GM23338 (cell line): Measurements from ENCODE around the gene NRGN. TPM values are rescaled to one million over a fixed set of nuclear protein-coding genes. Genes with fewer than 3 reads are reported as not detected.
A peak's percentile ranks its signal among the peaks of the same experiment; 100 is the strongest.

Experiments used
- ATAC-seq: fragments of 200-7000 bp; cut with Tn5 transposase; 3 replicates; pipeline ENCODE4 v1.9.1; 2020
- DNase-seq: peaks from one replicate; pipeline ENCODE4 v3.0.0-alpha.2; 2015; ENCODE audit warnings: low spot score
- H2AFZ ChIP-seq: fragments of 200-600 bp; sonication (generic); 2 replicates; pipeline ENCODE4 v1.8.0; 2016; ENCODE audit warnings: antibody characterized with exemption, mild to moderate bottlenecking, moderate library complexity
- H3F3A ChIP-seq: fragments of 200-600 bp; sonication (generic); replicated peaks from 2 replicates; pipeline ENCODE4 v1.8.0; 2017; ENCODE audit warnings: antibody characterized with exemption, mixed run types, low read depth
- H3K27ac ChIP-seq: fragments of 200-600 bp; sonication (generic); 2 replicates; pipeline ENCODE4 v1.6.1; 2016; ENCODE audit warnings: low read depth
- H3K27me3 ChIP-seq: fragments of 200-600 bp; sonication (generic); 2 replicates; pipeline ENCODE4 v1.8.0; 2016; ENCODE audit warnings: mild to moderate bottlenecking, mixed run types, moderate library complexity; ENCODE audit not compliant: insufficient read depth
- H3K36me3 ChIP-seq: fragments of 200-600 bp; sonication (generic); 2 replicates; pipeline ENCODE4 v1.8.0; 2016; ENCODE audit warnings: mild to moderate bottlenecking; ENCODE audit not compliant: insufficient read depth
- H3K4me1 ChIP-seq: fragments of 200-600 bp; sonication (generic); 2 replicates; pipeline ENCODE4 v1.8.0; 2016; ENCODE audit warnings: mild to moderate bottlenecking, moderate library complexity; ENCODE audit not compliant: insufficient read depth
- H3K4me2 ChIP-seq: fragments of 200-600 bp; sonication (generic); 2 replicates; pipeline ENCODE4 v1.7.1; 2017; ENCODE audit warnings: mixed run types
- H3K4me3 ChIP-seq: fragments of 200-600 bp; sonication (generic); 2 replicates; pipeline ENCODE4 v1.6.1; 2016; ENCODE audit warnings: mixed run types
- H3K79me2 ChIP-seq: fragments of 200-600 bp; sonication (generic); replicated peaks from 2 replicates; pipeline ENCODE4 v1.8.0; 2017; ENCODE audit warnings: mild to moderate bottlenecking; ENCODE audit not compliant: insufficient read depth
- H3K9me2 ChIP-seq: fragments of 200-600 bp; sonication (generic); 2 replicates; pipeline ENCODE4 v1.8.0; 2017; ENCODE audit not compliant: insufficient read depth
- H4K20me1 ChIP-seq: fragments of 200-600 bp; sonication (generic); replicated peaks from 2 replicates; pipeline ENCODE4 v1.8.0; 2017; ENCODE audit warnings: mild to moderate bottlenecking; ENCODE audit not compliant: insufficient read depth
- H3K27ac Mint-ChIP-seq: 2 replicates; pipeline ENCODE4 v1.8.0; 2020; ENCODE audit warnings: inconsistent platforms, mild to moderate bottlenecking, moderate library complexity, mixed read lengths
- H3K27me3 Mint-ChIP-seq: 3 replicates; pipeline ENCODE4 v1.8.0; 2022; ENCODE audit warnings: low read depth, mild to moderate bottlenecking, moderate library complexity, mixed read lengths, inconsistent platforms; ENCODE audit not compliant: insufficient read depth, poor library complexity
- H3K36me3 Mint-ChIP-seq: 3 replicates; pipeline ENCODE4 v1.8.0; 2021; ENCODE audit warnings: low read depth, mild to moderate bottlenecking, inconsistent platforms, moderate library complexity, mixed read lengths
- H3K4me1 Mint-ChIP-seq: 3 replicates; pipeline ENCODE4 v1.8.0; 2020; ENCODE audit warnings: mild to moderate bottlenecking, inconsistent platforms, mixed read lengths
- H3K4me3 Mint-ChIP-seq: 3 replicates; pipeline ENCODE4 v1.8.0; 2021; ENCODE audit warnings: moderate library complexity, mild to moderate bottlenecking, inconsistent platforms, mixed read lengths
- H3K9me3 Mint-ChIP-seq: 3 replicates; pipeline ENCODE4 v1.8.0; 2020; ENCODE audit warnings: moderate library complexity, mild to moderate bottlenecking, inconsistent platforms, mixed read lengths
- CREB1 ChIP-seq: fragments of 250-450 bp; sonication (Bioruptor Pico); IDR thresholded peaks from 2 replicates; pipeline ENCODE4 v1.5.0; 2020; ENCODE audit warnings: low read depth, mild to moderate bottlenecking, moderate library complexity
- ETS1 ChIP-seq: IDR thresholded peaks from 2 replicates; pipeline ENCODE4 v1.6.1; 2016; ENCODE audit warnings: antibody characterized with exemption
- EZH2 ChIP-seq: fragments of 200-600 bp; sonication (generic); IDR thresholded peaks from one replicate; pipeline ENCODE4 v1.8.0; 2017; ENCODE audit warnings: antibody characterized with exemption, mild to moderate bottlenecking, low read depth; ENCODE audit not compliant: unreplicated experiment
- EZH2phosphoT487 ChIP-seq: fragments of 200-600 bp; sonication (generic); IDR thresholded peaks from one replicate; pipeline ENCODE4 v1.8.1; 2018; ENCODE audit warnings: antibody characterized with exemption; ENCODE audit not compliant: unreplicated experiment
- JUNB ChIP-seq: IDR thresholded peaks from one replicate; pipeline ENCODE4 v1.6.1; 2016; ENCODE audit warnings: antibody characterized with exemption; ENCODE audit not compliant: unreplicated experiment
- NANOG ChIP-seq: IDR thresholded peaks from 2 replicates; pipeline ENCODE4 v1.6.1; 2016; ENCODE audit warnings: antibody characterized with exemption, borderline replicate concordance
- POLR2AphosphoS5 ChIP-seq: IDR thresholded peaks from 2 replicates; pipeline ENCODE4 v1.6.1; 2016; ENCODE audit warnings: antibody characterized with exemption, low read depth
- REST ChIP-seq: IDR thresholded peaks from one replicate; pipeline ENCODE4 v1.6.1; 2018; ENCODE audit warnings: antibody characterized with exemption; ENCODE audit not compliant: unreplicated experiment
- STAT1 ChIP-seq: IDR thresholded peaks from one replicate; pipeline ENCODE4 v1.6.1; 2016; ENCODE audit warnings: antibody characterized with exemption; ENCODE audit not compliant: unreplicated experiment
- ZNF114 ChIP-seq: fragments of 250-450 bp; sonication (Bioruptor Pico); IDR thresholded peaks from 2 replicates; pipeline ENCODE4 v1.5.0; 2020; ENCODE audit warnings: mild to moderate bottlenecking, moderate library complexity
- ZNF331 ChIP-seq: fragments of 250-450 bp; sonication (Bioruptor Pico); IDR thresholded peaks from 2 replicates; pipeline ENCODE4 v1.5.0; 2020; ENCODE audit warnings: low read depth, mild to moderate bottlenecking, moderate library complexity
- ZNF462 ChIP-seq: fragments of 250-450 bp; sonication (Bioruptor Pico); IDR thresholded peaks from 2 replicates; pipeline ENCODE4 v1.5.0; 2020; ENCODE audit warnings: mild to moderate bottlenecking, moderate library complexity
- polyA plus RNA-seq: library from polyadenylated mRNA; unstranded; fragments of >200 nt; fragmentation: Nextera tagmentation; extraction: Ambion mirVana; gene quantifications from 2 replicates; pipeline ENCODE4 v1.2.1, GENCODE V29; 2016
- total RNA-seq: library from RNA; depleted of rRNA; stranded (reverse); fragments of >200 nt; shearing (Covaris generic); gene quantifications from 2 replicates; pipeline ENCODE4 v1.2.3, GENCODE V29; 2014
- TF ChIP-seq, protein P1 (sequence below), 2 experiments: fragments of 200-600 bp in 1 of 2; sonication (generic) in 1 of 2; conservative IDR thresholded peaks; 2 replicates each; pipeline versions ENCODE4 v1.5.1 to v1.6.1; 2016 to 2017; ENCODE audit warnings: antibody characterized with exemption in 2 of 2, low read depth in 2 of 2, mild to moderate bottlenecking in 2 of 2, moderate library complexity in 1 of 2

Gene NRGN
- total and polyA plus RNA-seq, 2 experiments from 2014 or later = 0.24 to 0.61 TPM

- ATAC-seq (no peak), DNase-seq (no peak)
- Mint-ChIP-seq H3K36me3 (peaks cover 9% of the 10 kb centered on the region; the same call in 2 of the 3 replicates), H3K4me3 (peak overlapping the region; percentile 65; the same call in 1 of the 3 replicates), H3K27ac (no peak overlapping the region), H3K27me3 (peaks cover 72% of the 10 kb centered on the region), H3K9me3 (no peaks in the 10 kb centered on the region; the same call in 1 of the 3 replicates), H3K4me1 (peaks cover 53% of the 10 kb centered on the region)
- H3K4me3 ChIP-seq = peak overlapping the region; percentile 74; the same call in 1 of the 2 replicates
- H4K20me1 ChIP-seq = peaks cover 23% of the 10 kb centered on the region
- H3K4me2 ChIP-seq = peak overlapping the region; percentile 96
- TF ChIP-seq EZH2phosphoT487 (no peak), ZNF462 (CRISPR knock-in tag) (no peak), JUNB (no peak), ZNF331 (CRISPR knock-in tag) (no peak), CREB1 (CRISPR knock-in tag) (no peak), EZH2 (no peak), ZNF114 (CRISPR knock-in tag) (no peak), ETS1 (no peak), NANOG (no peak), STAT1 (no peak), POLR2AphosphoS5 (no peak), REST (no peak)
- TF ChIP-seq, protein P1, sequence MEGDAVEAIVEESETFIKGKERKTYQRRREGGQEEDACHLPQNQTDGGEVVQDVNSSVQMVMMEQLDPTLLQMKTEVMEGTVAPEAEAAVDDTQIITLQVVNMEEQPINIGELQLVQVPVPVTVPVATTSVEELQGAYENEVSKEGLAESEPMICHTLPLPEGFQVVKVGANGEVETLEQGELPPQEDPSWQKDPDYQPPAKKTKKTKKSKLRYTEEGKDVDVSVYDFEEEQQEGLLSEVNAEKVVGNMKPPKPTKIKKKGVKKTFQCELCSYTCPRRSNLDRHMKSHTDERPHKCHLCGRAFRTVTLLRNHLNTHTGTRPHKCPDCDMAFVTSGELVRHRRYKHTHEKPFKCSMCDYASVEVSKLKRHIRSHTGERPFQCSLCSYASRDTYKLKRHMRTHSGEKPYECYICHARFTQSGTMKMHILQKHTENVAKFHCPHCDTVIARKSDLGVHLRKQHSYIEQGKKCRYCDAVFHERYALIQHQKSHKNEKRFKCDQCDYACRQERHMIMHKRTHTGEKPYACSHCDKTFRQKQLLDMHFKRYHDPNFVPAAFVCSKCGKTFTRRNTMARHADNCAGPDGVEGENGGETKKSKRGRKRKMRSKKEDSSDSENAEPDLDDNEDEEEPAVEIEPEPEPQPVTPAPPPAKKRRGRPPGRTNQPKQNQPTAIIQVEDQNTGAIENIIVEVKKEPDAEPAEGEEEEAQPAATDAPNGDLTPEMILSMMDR (conservative IDR thresholded peaks at IDR 0.05; ENCODE audit: low read depth in 2 of 2) = no peak
- H2AFZ ChIP-seq = no peak overlapping the region
- peaks cover 5% of the 10 kb centered on the region; the same call in 1 of the 2 replicates for H3K36me3 ChIP-seq
- no peaks in the 10 kb centered on the region for H3K9me2 ChIP-seq
- H3K4me1 ChIP-seq = peaks cover 57% of the 10 kb centered on the region
- H3K27me3 ChIP-seq = peaks cover 73% of the 10 kb centered on the region
- H3F3A ChIP-seq = peaks cover 6% of the 10 kb centered on the region; the same call in 1 of the 2 replicates
- no peak overlapping the region for H3K27ac ChIP-seq
- H3K79me2 ChIP-seq = no peaks in the 10 kb centered on the region
Observed at GRCh38 chr11:124760806-124761205, 21.1 kb downstream of the NRGN start.
